ENCODE measurements around the gene ARHGEF16. TPM values are rescaled to one million over a fixed set of nuclear protein-coding genes. Genes with fewer than 3 reads are reported as not detected.

Gene ARHGEF16
- total RNA-seq, 3 donors from 2014 or later: 0.80 to 16.2 (median 15.1) TPM

DNA sequence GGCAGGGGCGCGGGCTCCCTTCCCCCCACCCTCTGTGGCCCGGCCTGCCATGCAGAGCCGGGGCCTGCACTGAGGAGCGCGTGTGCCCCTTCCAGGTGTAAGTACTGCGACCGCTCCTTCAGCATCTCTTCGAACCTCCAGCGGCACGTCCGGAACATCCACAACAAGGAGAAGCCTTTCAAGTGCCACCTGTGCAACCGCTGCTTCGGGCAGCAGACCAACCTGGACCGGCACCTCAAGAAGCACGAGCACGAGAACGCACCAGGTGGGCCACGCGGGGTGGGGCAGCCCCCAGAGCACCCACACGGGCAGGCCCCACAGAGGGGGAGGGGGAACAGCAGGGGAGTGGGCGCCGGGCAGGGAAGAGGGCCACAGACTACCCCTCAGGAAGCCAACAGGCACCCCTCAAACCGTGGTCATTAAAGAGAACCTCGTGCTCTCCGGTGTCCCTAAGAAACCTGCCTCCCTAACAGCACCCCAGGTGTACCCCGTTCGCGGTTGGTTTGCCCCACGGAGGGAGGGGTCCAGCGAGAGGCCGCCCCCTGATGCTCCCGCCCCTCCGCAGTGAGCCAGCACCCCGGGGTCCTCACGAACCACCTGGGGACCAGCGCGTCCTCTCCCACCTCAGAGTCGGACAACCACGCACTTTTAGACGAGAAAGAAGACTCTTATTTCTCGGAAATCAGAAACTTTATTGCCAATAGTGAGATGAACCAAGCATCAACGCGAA lies 28.8 kb upstream of the ARHGEF16 start:
- H3K4me1 ChIP-seq: no peaks in the 10 kb centered on the region
- no peak for DNase-seq (ENCODE audit: low spot score in 2 of 2)
- intact Hi-C loops (cut with DNase I; ENCODE audit: low total_unique reads): no loop called here
- no peak overlapping the region for H3K4me3 ChIP-seq
- no peaks in the 10 kb centered on the region for H3K36me3 ChIP-seq
- H3K27me3 ChIP-seq: peaks cover 0 to 33% of the 10 kb centered on the region in 2 donors
- TF ChIP-seq CTCF (IDR thresholded peaks at IDR 0.05) (no peak), POLR2A (IDR thresholded peaks at IDR 0.05) (no peak), POLR2AphosphoS5 (IDR thresholded peaks at IDR 0.05) (no peak)
- no peak overlapping the region for H3K27ac ChIP-seq
- H3K9me3 ChIP-seq: no peaks in the 10 kb centered on the region

DNA sequence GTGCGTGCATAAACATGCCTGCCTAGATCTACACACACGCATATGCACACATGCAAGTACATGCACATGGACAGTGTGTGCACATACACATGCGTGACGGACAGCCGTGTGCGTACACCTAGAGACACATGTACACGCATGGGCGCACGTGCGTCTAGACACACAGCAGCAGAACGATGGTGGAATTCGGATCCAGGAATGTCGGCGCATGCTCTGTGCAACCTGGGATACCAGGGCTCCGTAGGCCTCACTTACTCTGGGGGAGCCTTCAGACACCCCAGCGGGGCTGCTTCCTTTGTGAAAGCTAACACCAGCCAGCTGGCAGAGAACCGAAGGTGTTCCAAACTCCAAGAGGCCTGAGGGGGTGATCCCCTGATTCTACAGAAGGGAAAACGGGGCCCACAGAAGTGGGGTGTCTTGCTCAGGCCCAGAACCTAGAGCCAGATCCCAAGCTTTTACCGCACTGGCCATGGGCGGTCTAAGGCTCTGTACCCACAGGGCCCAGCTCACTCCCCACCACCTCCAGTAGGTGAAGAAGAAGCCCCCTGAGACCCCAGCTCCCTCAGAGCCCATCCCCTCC lies 27.4 kb upstream of the ARHGEF16 start:
- Histone ChIP-seq H3K27me3 (peaks cover 0 to 36% of the 10 kb centered on the region in 2 donors), H3K27ac (no peak overlapping the region), H3K4me3 (no peak overlapping the region), H3K36me3 (no peaks in the 10 kb centered on the region), H3K9me3 (no peaks in the 10 kb centered on the region), H3K4me1 (no peaks in the 10 kb centered on the region)
- no peak for DNase-seq (ENCODE audit: low spot score in 2 of 2)
- intact Hi-C loops (cut with DNase I; ENCODE audit: low total_unique reads): no loop called here
- no peak for TF ChIP-seq POLR2A (IDR thresholded peaks at IDR 0.05)
- TF ChIP-seq POLR2AphosphoS5 (IDR thresholded peaks at IDR 0.05): no peak
- no peak for TF ChIP-seq CTCF (IDR thresholded peaks at IDR 0.05)

DNA sequence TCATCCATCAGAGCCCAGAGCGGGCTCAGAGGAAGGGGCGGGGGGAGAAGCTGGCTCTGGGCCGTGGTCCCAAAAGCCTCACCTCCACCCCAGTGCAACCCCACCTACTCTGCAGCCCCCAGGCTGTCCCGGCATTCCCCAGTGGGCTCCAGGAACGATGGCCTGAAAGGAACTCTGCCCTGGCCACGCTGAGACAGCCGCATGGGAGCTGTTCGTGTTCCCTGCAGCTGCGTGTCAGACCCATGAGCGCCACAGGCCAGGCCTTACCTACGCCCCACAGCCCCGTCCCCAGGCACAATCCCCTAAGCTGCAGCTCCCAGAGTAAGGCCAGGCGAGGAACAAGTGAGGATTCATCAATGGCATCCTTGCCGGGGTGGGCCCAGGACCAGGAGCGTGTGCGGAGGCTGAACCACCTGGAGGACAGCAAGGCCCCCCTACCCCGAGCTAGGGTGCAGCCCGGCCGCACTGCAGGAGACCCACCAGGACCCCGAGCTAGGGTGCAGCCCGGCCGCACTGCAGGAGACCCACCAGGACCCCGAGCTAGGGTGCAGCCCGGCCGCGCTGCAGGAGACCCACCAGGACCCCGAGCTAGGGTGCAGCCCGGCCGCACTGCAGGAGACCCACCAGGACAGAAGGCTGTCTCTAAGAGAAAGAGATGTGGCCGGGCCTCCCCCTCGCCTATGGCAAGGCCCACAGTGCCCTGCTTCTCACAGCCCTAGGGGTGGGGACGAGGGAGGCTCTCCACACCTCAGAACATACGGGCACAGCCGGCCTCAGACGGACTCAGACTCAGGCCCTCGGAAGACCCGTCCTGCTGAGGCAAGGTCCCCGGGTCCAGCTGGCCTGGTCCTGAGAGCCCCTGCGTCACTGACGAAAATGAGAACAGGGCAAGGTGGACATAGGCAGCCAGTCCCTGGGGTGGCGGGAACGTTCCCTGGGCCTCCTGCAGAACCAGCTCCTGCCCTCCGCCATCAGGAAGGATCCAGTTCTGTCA lies 26.5 kb upstream of the ARHGEF16 start:
- Histone ChIP-seq H3K27ac (no peak overlapping the region), H3K27me3 (peaks cover 0 to 45% of the 10 kb centered on the region in 2 donors), H3K36me3 (no peaks in the 10 kb centered on the region), H3K9me3 (no peaks in the 10 kb centered on the region), H3K4me3 (no peak overlapping the region), H3K4me1 (no peaks in the 10 kb centered on the region)
- intact Hi-C loops (cut with DNase I; ENCODE audit: low total_unique reads): no loop called here
- TF ChIP-seq POLR2A (IDR thresholded peaks at IDR 0.05) (no peak), POLR2AphosphoS5 (IDR thresholded peaks at IDR 0.05) (no peak), CTCF (IDR thresholded peaks at IDR 0.05) (no peak)
- DNase-seq (ENCODE audit: low spot score in 2 of 2): no peak

DNA sequence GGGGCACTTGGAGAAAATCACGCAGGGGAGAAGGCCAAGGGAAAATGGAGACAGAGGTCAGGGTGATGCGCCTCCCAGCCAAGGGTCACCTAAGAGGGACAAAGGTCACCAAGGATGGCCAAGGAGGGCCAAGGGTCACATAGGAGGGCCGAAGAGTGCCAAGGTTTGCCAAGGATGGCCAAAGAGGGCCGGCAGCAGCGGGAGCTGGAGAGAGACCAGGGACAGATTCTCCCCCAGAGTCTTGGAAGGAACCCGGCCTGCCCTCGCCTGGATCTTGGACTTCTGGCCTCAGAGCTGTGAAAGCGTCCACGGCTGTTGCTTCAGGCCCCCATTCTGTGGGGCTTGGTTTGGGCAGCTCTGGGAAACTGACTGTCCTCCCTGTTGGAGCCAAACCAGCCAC lies 25.6 kb upstream of the ARHGEF16 start:
- intact Hi-C loops (cut with DNase I; ENCODE audit: low total_unique reads): no loop called here

More for the DNA sequence above, 25.6 kb upstream of the ARHGEF16 start:
- H3K4me1 ChIP-seq: no peaks in the 10 kb centered on the region
- TF ChIP-seq CTCF (IDR thresholded peaks at IDR 0.05): no peak
- no peak for TF ChIP-seq POLR2A (IDR thresholded peaks at IDR 0.05)
- TF ChIP-seq POLR2AphosphoS5 (IDR thresholded peaks at IDR 0.05): no peak
- no peak overlapping the region for H3K4me3 ChIP-seq
- no peak for DNase-seq (ENCODE audit: low spot score in 2 of 2)
- H3K36me3 ChIP-seq: no peaks in the 10 kb centered on the region
- peaks cover 0 to 42% of the 10 kb centered on the region in 2 donors for H3K27me3 ChIP-seq
- no peak overlapping the region for H3K27ac ChIP-seq
- H3K9me3 ChIP-seq: no peaks in the 10 kb centered on the region

Data from breast epithelium (tissue), 4 donors.